WI38 (cell line): ENCODE data around the gene CHD5.

ENCODE experiments used
- H3K4me3 ChIP-seq: 2 replicates; pipeline ENCODE4 v1.5.1; 2011; ENCODE audit warnings: low read depth, mild to moderate bottlenecking, control low read depth, low read length
- CTCF ChIP-seq: IDR thresholded peaks from 2 replicates; pipeline ENCODE4 v1.5.1; 2012; ENCODE audit warnings: low read depth, mild to moderate bottlenecking, control low read depth, low read length

The CHD5 gene

DNA sequence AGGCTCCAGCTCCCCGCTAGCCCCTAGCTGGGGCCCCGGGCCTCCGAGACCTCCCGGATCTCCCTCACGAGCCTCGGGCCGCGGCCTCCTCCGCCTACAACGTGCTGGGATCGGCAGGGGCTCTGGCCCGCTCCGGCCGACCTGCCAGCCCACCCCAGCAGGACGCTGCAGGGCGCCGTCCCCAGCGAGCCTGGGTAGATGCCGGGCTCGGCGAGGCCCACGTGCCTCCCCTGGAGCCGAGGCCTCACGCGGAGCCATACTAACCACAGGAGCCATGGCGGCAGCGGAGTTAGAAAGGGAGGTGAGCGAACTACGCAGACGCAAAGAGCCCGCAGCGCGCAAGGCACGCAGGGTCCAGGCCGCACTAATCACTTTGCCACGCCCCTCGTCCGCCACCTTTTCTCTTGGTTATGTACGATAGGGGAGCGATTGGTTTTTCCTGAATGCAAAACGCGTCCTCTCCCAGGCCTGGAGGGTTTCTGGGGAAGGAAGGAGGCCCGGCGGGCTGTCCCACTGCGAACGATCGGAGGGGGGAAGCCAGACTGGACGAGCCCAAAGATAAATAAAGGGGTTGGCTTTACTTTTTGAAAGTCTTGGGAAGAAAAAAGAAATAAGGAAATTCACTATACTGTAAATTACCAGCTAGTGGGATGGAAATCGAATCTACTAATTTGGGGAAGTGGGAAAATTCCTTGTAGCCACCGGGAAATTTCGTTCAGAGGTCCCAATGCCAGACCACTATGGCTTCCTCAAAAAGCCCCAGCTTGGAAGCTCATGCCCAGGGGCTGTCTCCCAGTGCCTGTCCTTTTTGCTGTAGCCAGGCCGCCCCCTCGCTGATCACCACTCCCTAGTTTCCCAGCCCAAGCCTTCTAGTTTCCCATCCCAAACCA lies 19.4 kb upstream of the CHD5 start, which contains the start of gene RPL22:
Gene RPL22 (minus strand): TSS at position 298 of the 890 bp plus-strand sequence. CDS start 22 bp downstream, at position 276.
- no peak for TF ChIP-seq CTCF
- peak within 1 kb of the TSS; percentile 100 for H3K4me3 ChIP-seq

DNA sequence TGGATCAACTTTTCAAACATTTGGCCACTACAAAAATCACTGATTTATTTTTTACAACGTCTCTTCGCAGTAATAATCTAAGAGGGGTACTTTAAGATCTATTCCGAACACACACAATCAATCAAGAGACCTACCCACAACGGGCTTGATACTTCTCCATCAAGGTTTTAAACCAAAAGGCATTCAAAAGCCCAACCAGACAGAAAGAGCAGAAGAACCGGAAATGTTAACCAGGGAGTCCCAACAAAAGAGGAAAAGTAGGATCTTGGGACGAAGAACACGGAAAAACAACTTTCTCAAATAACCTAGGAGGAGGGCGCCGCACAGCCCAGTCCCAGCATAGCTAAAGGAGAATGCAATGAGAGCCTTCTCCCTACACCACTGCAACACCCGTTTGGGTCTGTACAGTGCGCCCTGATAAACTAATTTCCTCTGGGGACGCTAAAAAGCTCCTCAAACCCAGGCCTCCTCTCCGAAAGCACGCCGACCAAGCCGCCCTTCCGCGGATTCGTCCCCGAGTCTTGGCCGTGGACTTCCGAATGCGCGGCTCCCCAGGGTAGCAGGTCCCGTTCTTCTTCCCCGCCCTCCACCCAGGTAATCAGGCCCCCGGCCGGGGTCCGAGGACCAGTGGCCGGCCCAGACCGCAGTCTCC lies 18.7 kb upstream of the CHD5 start:
- no peak for TF ChIP-seq CTCF
- peak overlapping the region; percentile 100 for H3K4me3 ChIP-seq

DNA sequence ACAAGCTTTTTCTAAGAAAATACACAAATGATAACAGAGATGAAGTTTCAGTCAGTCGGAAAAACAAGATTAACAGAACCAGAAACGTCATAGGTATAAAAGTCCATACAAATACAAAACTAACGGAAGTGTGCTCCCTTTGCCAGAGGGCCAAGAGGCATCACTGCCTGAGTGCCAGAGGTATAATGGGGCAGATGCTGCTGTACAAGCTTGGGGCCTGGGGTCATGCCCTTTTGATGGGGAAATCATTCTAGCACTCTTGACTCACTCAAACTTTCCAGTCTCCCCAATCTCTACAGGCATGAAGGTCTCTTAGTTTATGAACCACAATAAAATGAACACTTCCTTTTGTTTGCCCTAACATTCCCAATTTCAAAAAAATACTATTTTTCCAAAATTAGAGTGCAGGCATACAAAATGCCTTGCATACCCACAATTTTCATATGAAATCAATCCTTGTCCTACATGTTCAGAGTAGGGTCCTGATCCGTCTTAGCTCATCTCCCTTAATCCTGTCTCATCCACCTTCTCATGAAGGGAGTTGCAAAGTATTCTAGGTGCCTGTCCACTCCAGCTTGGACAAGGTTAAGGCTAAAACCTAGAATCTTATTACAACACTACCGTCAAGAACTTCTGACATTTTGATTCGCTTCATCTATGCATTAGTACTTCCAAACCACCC lies 17.8 kb upstream of the CHD5 start:
- H3K4me3 ChIP-seq: peak overlapping the region; percentile 100
- no peak for TF ChIP-seq CTCF

DNA sequence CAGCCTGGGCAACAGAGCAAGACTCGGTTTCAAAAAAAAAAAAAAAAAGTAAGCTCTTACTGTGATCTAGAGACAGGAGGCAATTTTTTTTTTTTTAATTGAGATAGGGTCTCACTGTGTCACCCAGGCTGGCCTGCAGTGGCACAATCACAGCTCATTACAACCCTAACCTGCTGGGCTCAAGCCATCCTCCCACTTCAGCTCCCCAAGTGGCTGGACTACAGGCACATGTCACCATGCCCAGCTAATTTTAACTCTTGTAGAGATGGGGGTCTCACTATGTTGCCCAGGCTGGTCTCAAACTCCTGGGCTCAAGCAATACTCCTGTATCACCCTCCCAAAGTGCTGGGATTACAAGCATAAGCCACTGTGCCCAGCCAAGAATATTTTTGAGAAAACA lies 11.8 kb upstream of the CHD5 start:
- H3K4me3 ChIP-seq: no peak overlapping the region
- TF ChIP-seq CTCF: no peak

- no peak overlapping the region for H3K4me3 ChIP-seq
- no peak for TF ChIP-seq CTCF
These were observed 8.3 kb upstream of the CHD5 start for GRCh38 chr1:6188466-6188865.

DNA sequence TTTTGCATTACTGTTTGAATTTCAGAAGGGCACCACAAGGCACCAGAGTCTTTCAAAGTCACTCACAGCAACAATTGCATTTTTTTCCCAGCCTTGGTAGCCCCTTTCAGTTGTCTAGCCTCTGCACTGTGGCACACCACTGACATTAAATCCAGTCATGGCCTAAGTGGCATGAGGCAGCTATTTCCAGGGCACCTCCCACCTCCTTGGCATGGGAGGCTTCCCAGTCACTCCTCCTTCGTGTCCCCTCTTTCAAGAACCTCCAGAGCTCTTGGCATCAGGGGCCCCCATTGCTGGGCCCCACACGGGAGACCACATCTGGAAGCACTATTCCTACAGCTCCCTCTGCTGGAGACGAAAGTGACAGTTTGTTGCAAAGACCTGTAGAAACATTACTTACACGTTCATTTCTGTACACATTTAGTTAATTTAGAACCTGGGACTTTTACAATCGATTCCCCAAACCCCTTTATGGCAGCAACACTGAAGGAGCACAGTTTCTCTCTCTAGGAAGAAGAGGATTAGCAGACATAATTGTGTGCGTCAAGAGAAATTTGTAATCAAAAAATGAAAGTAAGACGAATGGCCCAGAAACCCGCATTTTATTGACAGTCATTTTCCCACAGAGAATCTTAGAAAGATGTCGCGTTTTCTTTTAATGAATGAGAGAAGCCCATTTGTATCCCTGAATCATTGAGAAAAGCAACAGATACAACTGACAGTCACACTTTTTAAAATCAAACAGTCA lies 5.7 kb upstream of the CHD5 start:
- H3K4me3 ChIP-seq: no peak overlapping the region
- no peak for TF ChIP-seq CTCF
